ENCODE measurements around the gene PSMD7.
A peak's percentile ranks its signal among the peaks of the same experiment; 100 is the strongest.

PSMD7 gene

DNA sequence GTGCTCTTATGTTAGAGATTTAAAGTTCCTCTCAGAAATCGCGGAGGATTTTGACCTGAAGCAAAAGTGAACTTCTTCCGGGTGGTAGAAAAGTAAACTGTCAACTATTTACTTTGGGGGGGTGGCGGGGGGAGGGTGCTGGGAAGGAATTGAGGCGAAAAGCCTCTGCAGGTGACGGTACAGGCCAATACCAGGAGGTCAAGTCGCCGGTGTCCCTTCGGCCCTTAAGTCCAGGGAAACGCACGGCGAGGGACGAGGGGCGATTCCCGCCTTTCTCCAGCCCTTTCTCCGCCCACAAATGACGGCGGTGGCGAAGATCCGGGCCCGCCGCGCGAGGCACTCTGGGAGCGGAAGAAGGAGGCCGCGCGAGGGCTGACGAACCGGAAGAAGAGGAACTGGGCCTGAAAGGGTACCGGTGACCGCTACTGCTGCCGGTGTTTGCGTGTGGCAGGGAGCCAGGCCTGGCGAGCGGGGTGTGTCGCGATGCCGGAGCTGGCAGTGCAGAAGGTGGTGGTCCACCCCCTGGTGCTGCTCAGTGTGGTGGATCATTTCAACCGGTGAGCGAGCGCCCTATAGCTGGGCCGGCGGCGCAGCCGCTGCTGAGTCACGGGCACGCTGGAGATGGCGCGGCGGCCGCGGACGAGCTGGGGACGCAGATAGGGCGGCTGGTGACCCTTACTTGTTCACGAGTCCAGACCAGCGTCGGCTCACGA is at the start of gene PSMD7:
Gene PSMD7 (plus strand): TSS at position 383 of the 713 bp plus-strand sequence. CDS start 101 bp downstream, at position 484.
- peak within 1 kb of the TSS; percentile 99 for H3K4me3 ChIP-seq (ENCODE audit: low read length)
- peaks cover 6% of the 10 kb centered on the region for H3K4me1 ChIP-seq (ENCODE audit: control insufficient read depth, insufficient read depth, low read length)
- H3K9ac ChIP-seq (ENCODE audit: low read length) = peak within 1 kb of the TSS; percentile 98

DNA sequence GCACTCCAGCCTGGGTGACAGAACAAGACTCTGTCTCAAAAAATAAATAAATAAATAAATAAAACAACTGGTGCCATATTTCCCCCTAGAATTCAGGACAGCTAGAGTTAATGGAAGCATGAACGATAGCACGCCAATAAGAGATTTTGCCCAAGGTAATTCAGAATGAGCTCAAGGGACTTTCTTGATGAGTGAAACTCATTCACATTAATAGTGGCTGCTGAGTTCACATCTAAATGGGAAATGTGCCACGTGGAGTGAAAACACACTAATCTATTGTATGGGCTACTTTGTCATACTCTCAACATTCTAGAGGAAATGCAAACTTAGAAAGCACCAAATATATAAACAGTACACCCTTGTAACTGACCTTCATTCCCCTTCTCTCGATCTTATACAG is 47.4 kb upstream of the PSMD7 start:
- no peak overlapping the region for H3K4me3 ChIP-seq (ENCODE audit: low read length)
- H3K9ac ChIP-seq (ENCODE audit: low read length) = no peak overlapping the region
- no peaks in the 10 kb centered on the region for H3K36me3 ChIP-seq (ENCODE audit: control insufficient read depth, insufficient read depth, low read length)
- H3K4me1 ChIP-seq (ENCODE audit: control insufficient read depth, insufficient read depth, low read length) = no peaks in the 10 kb centered on the region
- no peak overlapping the region for H3K27ac ChIP-seq (ENCODE audit: low read depth, low read length)
- no peaks in the 10 kb centered on the region for H3K27me3 ChIP-seq (ENCODE audit: control insufficient read depth, insufficient read depth, low read length)

More for the DNA sequence above, at the start of gene PSMD7:
- no peaks in the 10 kb centered on the region for H3K27me3 ChIP-seq (ENCODE audit: control insufficient read depth, insufficient read depth, low read length)
- peaks cover 2% of the 10 kb centered on the region for H3K36me3 ChIP-seq (ENCODE audit: control insufficient read depth, insufficient read depth, low read length)
- H3K27ac ChIP-seq (ENCODE audit: low read depth, low read length) = peak within 1 kb of the TSS; percentile 89

DNA sequence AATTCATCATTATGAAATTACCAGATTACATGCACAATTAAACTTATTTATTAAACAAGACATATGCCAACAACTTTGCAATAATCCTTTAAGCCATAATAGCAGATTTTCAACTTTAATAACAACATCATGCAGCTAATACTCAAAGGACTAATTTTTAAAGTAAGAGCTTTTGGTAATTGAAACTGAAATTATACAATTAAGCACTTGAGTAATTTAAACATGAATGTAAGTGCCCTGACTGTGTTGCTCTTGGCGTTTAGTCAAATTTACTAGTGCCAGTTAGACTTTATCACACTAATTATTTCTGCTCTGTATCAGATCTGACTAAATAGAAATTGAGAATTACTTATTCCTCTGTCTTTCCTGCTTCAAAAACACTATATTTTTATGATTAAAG is 46.8 kb upstream of the PSMD7 start:
- H3K27me3 ChIP-seq (ENCODE audit: control insufficient read depth, insufficient read depth, low read length) = no peaks in the 10 kb centered on the region
- H3K27ac ChIP-seq (ENCODE audit: low read depth, low read length) = no peak overlapping the region
- H3K4me3 ChIP-seq (ENCODE audit: low read length) = no peak overlapping the region
- H3K4me1 ChIP-seq (ENCODE audit: control insufficient read depth, insufficient read depth, low read length) = no peaks in the 10 kb centered on the region
- no peak overlapping the region for H3K9ac ChIP-seq (ENCODE audit: low read length)
- H3K36me3 ChIP-seq (ENCODE audit: control insufficient read depth, insufficient read depth, low read length) = no peaks in the 10 kb centered on the region

DNA sequence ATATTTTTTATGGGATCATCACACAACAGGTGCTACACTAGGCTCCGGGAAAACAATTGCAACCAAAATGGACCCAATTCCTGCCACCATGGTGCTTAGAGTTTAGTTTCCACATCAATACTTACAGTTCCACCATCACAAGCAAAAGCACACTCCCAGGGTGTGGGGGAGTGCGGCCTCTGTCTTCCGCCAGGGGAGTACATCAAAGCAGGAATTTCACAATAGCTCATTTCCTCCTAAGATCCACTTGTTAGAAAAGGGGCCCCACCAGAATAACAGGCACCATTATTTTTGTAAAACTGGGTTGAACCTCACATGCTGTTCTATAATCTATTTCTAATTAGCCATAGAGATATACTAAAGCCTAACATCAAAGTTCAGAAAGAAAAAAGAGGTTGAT is 44.3 kb upstream of the PSMD7 start:
- Histone ChIP-seq H3K27ac (ENCODE audit: low read depth, low read length) (no peak overlapping the region), H3K4me3 (ENCODE audit: low read length) (no peak overlapping the region), H3K4me1 (ENCODE audit: control insufficient read depth, insufficient read depth, low read length) (no peaks in the 10 kb centered on the region), H3K36me3 (ENCODE audit: control insufficient read depth, insufficient read depth, low read length) (no peaks in the 10 kb centered on the region), H3K27me3 (ENCODE audit: control insufficient read depth, insufficient read depth, low read length) (no peaks in the 10 kb centered on the region), H3K9ac (ENCODE audit: low read length) (no peak overlapping the region)

DNA sequence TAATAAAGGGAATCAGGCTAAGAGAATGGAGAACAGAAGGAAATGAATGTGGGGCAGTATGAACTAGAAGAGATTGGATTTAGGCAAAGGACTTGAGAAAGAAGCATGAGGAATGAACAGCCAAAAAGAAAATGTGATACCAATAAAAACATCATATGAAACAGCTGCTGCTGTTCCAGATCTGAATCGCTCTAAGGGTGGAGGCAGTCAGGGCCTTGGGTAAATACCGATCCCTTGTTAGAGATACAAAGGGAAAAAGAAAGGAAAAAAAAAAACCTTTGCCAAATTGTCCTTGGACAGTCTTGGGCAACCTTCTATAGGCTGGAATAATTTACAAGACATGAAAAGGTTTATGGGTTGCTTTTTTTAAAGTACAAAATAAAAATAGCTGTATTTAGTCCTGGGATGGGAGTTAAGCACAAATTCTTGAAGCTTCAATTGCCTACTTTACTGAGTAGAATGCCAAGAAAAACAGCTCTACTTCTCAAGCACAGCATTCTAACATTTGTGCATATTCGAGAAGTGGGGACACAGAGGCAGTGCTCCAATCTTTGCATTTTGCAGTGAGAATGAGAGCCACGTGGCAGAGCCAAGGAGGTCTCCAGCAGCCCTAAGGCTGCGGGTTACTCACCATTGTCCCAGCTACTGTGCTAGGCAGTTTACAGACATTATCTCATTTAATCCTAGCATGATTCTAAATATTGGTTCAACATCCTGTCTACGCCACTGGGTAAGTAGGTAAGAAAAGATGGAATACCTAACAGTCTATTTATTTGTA is 43.3 kb upstream of the PSMD7 start:
- Histone ChIP-seq H3K9ac (ENCODE audit: low read length) (no peak overlapping the region), H3K27me3 (ENCODE audit: control insufficient read depth, insufficient read depth, low read length) (no peaks in the 10 kb centered on the region), H3K4me1 (ENCODE audit: control insufficient read depth, insufficient read depth, low read length) (no peaks in the 10 kb centered on the region), H3K36me3 (ENCODE audit: control insufficient read depth, insufficient read depth, low read length) (no peaks in the 10 kb centered on the region), H3K27ac (ENCODE audit: low read depth, low read length) (no peak overlapping the region), H3K4me3 (ENCODE audit: low read length) (no peak overlapping the region)

DNA sequence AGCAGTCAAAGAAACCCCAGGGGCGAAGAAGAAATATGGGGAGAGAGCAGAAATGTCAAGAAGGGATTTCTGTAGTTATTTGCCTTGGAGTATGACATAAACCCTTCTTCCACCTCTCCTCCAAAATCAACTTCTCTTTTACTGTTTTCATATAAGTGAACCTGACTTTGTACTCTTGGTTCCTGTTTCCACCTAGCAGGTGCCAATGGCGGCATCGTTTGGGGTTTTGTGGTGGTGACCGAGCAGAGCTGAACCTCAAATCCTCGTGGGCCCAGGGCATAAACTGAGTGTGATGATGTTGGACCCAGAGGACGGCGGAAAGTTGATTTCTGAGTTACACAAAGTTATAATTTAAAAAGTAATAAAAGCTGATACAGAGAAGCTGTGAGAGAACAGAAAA is 39.6 kb upstream of the PSMD7 start:
- no peak overlapping the region for H3K9ac ChIP-seq (ENCODE audit: low read length)
- H3K27me3 ChIP-seq (ENCODE audit: control insufficient read depth, insufficient read depth, low read length) = no peaks in the 10 kb centered on the region
- H3K4me3 ChIP-seq (ENCODE audit: low read length) = no peak overlapping the region
- H3K27ac ChIP-seq (ENCODE audit: low read depth, low read length) = no peak overlapping the region
- H3K4me1 ChIP-seq (ENCODE audit: control insufficient read depth, insufficient read depth, low read length) = no peaks in the 10 kb centered on the region
- H3K36me3 ChIP-seq (ENCODE audit: control insufficient read depth, insufficient read depth, low read length) = no peaks in the 10 kb centered on the region

DNA sequence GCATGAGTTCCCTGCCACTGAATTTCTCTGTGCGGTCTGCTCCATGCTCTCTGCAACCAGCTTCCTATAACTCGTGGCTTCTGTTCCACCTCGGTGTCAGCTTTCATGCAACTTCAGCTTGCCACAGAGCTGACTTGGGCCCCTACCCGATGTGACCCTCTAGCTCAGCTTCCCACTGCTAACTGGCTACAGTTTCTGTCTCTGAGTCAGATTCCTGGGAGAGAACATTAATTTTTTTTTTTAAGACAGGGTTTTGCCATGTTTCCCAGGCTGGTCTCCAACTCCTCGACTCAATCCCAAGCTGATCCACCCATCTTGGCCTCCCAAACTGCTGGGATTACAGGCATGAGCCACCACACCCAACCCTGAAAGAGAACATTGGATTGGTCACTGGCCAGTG is 35.5 kb upstream of the PSMD7 start:
- Histone ChIP-seq H3K4me3 (ENCODE audit: low read length) (no peak overlapping the region), H3K27me3 (ENCODE audit: control insufficient read depth, insufficient read depth, low read length) (no peaks in the 10 kb centered on the region), H3K36me3 (ENCODE audit: control insufficient read depth, insufficient read depth, low read length) (no peaks in the 10 kb centered on the region), H3K27ac (ENCODE audit: low read depth, low read length) (no peak overlapping the region), H3K9ac (ENCODE audit: low read length) (no peak overlapping the region), H3K4me1 (ENCODE audit: control insufficient read depth, insufficient read depth, low read length) (no peaks in the 10 kb centered on the region)

DNA sequence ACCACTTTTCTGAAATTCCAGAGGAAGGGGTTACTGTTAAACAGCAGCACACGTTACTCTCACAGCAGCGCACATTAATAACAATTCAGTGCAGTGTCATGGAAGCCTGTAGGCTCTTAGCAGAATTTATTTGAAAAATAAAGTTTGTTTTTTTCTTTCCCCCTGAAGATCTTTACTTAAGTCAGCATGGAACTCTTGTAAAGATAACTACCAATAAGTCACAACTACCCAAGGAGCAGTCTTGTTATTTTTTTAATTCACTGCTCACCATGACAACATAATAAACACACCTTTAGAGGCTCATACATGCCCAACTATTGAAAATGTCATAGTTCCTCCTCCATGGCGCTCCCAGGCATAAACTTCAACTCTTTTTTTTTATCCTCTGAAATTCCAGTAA is 31.8 kb upstream of the PSMD7 start:
- Histone ChIP-seq H3K4me1 (ENCODE audit: control insufficient read depth, insufficient read depth, low read length) (peaks cover 6% of the 10 kb centered on the region), H3K27me3 (ENCODE audit: control insufficient read depth, insufficient read depth, low read length) (no peaks in the 10 kb centered on the region), H3K27ac (ENCODE audit: low read depth, low read length) (no peak overlapping the region), H3K36me3 (ENCODE audit: control insufficient read depth, insufficient read depth, low read length) (no peaks in the 10 kb centered on the region), H3K9ac (ENCODE audit: low read length) (no peak overlapping the region), H3K4me3 (ENCODE audit: low read length) (no peak overlapping the region)

DNA sequence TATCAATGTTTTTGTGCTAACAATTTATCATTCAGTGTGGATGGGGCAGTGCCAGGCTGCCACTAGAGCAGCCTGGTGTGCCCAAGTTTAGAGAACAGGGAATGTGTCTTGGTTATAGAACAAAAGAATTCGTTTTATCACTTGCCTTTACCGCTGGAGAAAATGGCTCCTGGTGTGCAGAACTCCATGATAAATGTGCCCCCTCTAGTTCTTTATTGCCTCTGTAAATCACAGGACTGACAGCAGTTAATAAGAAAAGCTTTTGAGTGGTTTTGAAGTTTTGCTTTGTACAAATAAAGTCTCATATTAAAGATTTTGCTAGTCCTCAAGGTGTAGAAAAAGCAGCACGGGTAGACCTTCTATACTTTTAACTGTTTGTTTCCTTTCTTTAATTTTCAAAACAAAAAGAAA is 28.2 kb upstream of the PSMD7 start:
- Histone ChIP-seq H3K36me3 (ENCODE audit: control insufficient read depth, insufficient read depth, low read length) (no peaks in the 10 kb centered on the region), H3K4me3 (ENCODE audit: low read length) (no peak overlapping the region), H3K27ac (ENCODE audit: low read depth, low read length) (no peak overlapping the region), H3K4me1 (ENCODE audit: control insufficient read depth, insufficient read depth, low read length) (peaks cover 6% of the 10 kb centered on the region), H3K27me3 (ENCODE audit: control insufficient read depth, insufficient read depth, low read length) (no peaks in the 10 kb centered on the region), H3K9ac (ENCODE audit: low read length) (no peak overlapping the region)

DNA sequence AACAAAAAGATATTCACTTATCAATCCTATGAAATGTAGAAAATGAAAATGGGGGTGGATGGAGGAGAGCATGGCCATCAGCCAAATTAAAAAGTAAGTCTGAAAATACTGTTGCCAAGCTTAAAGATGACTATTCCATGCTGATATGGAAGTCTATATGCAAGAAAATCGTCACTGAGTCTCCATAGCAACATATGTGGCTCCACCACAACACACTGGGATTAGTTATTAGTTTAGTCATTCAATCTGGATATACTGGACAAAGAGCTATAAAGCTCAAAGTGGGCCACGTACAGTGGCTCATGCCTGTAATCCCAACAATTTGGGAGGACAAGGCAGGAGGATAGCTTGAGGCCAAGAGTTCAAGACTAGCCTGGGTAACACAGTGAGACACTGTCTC is 24.7 kb upstream of the PSMD7 start:
- H3K27ac ChIP-seq (ENCODE audit: low read depth, low read length) = no peak overlapping the region
- H3K4me1 ChIP-seq (ENCODE audit: control insufficient read depth, insufficient read depth, low read length) = peaks cover 6% of the 10 kb centered on the region
- no peaks in the 10 kb centered on the region for H3K27me3 ChIP-seq (ENCODE audit: control insufficient read depth, insufficient read depth, low read length)
- no peaks in the 10 kb centered on the region for H3K36me3 ChIP-seq (ENCODE audit: control insufficient read depth, insufficient read depth, low read length)
- no peak overlapping the region for H3K4me3 ChIP-seq (ENCODE audit: low read length)
- no peak overlapping the region for H3K9ac ChIP-seq (ENCODE audit: low read length)

DNA sequence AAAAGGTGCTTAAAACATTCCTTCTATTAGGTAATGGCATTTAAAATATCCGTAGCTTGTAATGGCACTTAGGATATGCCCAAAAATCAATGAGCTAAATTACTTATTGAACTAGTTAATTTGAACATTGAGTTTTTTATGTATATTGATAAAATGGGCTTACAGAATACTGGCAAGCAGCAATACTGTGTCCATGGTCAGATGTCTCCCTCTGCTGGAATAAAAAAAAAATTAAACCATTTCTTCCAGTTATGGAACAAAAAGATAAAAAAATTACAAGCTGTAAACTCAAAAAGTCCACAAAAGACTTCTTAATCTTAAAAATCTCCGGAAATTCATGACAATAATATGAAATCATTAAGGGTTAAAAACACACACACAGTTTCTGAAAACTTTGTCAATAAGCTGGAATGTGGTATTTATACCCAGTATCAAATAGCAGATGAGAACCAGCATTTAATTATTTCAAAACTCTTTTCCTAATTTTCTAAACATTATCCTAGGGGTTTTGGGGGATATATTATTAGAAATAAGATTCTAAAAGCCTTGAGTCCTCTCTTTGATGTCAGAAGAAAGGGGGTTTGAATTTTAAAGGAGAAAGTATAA is 21.5 kb upstream of the PSMD7 start:
- Histone ChIP-seq H3K27me3 (ENCODE audit: control insufficient read depth, insufficient read depth, low read length) (no peaks in the 10 kb centered on the region), H3K4me3 (ENCODE audit: low read length) (no peak overlapping the region), H3K36me3 (ENCODE audit: control insufficient read depth, insufficient read depth, low read length) (no peaks in the 10 kb centered on the region), H3K4me1 (ENCODE audit: control insufficient read depth, insufficient read depth, low read length) (no peaks in the 10 kb centered on the region), H3K27ac (ENCODE audit: low read depth, low read length) (no peak overlapping the region), H3K9ac (ENCODE audit: low read length) (no peak overlapping the region)

DNA sequence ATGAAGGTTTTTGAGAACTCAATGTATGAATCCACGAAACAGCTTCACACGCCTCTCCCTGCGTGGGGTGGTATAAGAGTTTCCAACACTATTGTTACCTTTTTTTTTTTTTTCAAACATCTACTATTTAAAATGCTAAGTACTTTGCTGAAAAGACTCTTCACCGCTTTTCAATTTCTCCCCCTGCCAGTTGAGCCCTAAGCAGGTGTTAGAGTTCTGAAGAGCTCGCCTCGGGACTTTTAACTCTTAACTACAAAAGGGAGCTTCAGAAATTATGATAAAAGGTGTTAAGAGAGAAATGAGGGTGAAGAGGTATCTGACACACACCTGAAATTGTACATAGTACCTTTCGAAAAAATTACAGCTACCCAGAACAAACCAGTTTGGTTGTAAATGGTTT is 20.9 kb upstream of the PSMD7 start:
- no peaks in the 10 kb centered on the region for H3K4me1 ChIP-seq (ENCODE audit: control insufficient read depth, insufficient read depth, low read length)
- H3K9ac ChIP-seq (ENCODE audit: low read length) = no peak overlapping the region
- no peak overlapping the region for H3K27ac ChIP-seq (ENCODE audit: low read depth, low read length)
- no peaks in the 10 kb centered on the region for H3K36me3 ChIP-seq (ENCODE audit: control insufficient read depth, insufficient read depth, low read length)
- no peak overlapping the region for H3K4me3 ChIP-seq (ENCODE audit: low read length)
- H3K27me3 ChIP-seq (ENCODE audit: control insufficient read depth, insufficient read depth, low read length) = no peaks in the 10 kb centered on the region
